Measurements from ENCODE around the gene CCDC9.
"Not testable (repeated sequence)": the region's sequence is repeated elsewhere in the genome, so short reads cannot be mapped to it uniquely, and the experiment has no call there.

The CCDC9 gene

DNA sequence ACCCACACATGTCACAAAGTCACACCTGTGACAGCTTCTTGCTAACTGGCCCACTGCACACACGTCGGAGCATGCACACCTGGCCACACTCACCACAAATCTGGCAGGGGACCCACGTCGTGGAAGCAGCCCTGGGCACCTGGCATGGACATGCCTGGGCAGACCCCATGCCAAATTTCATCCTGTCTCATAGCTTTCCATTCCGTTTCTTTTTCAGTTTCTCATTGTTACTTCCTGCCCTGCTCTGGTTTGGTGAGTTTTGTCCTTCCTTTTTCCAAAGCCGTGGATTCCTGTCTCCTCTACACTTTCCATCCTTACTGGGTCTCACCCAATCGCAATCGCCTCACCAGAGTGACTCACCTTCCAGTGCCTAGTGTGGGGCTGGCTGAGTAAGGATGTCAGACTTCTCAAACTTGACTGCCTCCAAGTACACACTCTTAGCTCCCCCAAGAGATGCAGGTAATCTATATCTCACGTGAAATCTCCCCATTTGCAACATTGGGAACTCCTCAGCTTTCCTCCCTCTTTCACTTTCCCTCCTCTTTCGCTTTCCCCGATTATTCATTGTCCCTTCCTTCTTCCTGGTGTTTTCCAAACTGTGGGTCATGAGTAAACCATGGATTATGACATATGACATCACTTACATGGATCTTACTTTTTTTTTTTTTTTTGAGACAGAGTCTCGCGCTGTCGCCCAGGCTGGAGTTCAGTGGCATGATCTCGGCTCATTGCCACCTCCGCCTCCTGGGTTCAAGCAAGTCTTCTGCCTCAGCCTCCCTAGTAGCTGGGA, 23.7 kb upstream of the CCDC9 start:
- DNase-seq (ENCODE audit: low read depth) = no peak

DNA sequence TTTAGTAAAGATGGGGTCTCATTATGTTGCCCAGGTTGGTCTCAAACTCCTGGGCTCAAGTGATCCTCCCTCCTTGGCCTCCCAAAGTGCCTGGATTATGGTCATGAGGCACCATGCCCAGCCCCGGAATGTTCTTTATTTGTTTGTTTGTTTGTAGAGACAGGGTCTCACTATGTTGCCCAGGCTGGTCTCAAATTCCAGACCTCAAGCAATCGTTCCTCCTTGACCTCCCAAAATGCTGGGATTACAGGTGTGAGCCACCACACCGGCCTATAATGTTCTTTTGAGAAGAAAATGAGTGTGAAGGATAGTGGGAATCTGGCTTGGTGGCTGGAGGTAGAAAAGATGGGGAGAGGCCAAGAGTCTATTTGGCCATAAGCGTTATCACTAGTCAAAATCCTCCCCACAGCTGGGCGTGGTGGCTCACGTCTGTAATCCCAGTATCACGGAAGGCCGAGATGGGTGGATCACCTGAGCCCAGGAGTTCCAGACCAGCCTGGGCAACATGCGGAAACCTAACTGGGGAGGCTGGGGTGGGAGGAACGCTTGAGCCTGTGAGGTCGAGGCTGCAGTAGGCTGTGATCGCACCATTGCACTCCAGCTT, 20.2 kb upstream of the CCDC9 start:
- DNase-seq (ENCODE audit: low read depth) = no peak

DNA sequence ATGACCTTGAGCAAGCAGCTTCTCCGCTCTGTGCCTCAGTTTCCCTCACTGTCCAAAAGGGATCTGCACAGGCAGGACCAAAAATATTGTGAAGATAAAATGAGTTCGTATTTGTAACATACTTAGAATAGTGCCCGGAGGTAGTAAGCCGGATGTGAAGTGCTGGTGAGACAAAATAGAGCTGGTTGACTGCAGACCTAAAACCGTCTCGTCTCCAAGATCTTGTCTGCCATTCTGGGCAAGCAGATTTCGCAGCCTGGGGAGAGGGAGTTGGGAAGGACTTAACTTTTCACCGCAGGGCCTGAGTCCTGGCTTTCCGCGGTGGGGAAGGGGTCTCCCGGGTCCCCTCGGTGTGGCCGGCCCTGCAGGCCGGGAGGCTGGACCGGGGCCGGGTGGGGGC, 17.2 kb upstream of the CCDC9 start:
- DNase-seq (ENCODE audit: low read depth) = no peak

DNA sequence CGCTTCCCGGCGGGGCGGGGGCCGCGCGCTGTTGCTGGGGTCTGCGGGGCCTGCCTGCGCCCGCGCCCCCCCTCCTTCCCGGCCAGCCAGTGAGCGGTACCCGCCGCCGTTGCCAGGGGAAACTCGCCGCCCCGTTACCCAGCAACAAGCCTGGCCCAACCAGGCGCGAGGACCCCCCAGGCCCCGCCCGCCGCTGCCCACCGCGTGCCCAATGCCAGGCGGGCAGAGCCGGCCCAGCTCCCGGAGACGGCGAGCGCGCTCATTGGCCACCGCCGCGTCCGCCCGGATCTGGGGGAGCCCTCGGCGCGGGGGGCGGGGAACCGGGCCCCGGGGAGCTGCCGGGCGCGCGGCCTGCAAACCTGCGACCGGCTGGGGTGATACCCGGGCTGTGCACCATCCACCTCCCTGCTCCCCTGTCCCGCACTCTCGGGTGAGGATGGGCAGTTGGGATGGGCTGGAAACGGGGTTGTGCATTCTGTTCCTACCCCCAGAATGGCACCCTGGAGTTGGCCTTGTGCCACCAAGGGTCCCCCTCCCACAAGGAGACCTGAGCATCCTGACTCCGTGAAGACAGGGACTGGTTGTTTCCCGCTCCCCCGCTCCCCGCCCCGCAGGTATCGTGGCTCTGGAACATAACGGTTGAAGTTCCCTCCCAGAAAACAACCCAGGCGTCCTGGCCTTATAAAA, 16.6 kb upstream of the CCDC9 start:
- no peak for DNase-seq (ENCODE audit: low read depth)

DNA sequence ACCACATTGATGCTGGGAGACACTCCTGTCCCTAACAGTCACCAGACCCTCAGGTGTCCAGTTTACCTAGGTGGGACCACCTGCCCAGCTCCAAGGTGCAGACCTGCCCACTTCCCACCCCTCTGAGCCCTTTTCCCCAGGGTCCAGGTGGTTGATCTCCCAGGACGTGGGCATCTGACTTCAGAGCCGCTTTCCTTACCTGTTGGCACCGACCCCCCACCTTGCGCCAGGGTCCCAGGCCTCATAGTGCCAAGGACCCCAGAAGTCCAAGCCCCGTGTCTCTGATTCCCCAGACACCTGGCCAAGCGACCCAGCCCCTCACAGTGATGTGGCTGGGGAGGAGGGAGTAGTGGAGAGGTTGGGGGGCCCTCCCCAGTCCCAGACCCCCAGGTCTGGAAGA, 15.8 kb upstream of the CCDC9 start:
- no peak for DNase-seq (ENCODE audit: low read depth)

DNA sequence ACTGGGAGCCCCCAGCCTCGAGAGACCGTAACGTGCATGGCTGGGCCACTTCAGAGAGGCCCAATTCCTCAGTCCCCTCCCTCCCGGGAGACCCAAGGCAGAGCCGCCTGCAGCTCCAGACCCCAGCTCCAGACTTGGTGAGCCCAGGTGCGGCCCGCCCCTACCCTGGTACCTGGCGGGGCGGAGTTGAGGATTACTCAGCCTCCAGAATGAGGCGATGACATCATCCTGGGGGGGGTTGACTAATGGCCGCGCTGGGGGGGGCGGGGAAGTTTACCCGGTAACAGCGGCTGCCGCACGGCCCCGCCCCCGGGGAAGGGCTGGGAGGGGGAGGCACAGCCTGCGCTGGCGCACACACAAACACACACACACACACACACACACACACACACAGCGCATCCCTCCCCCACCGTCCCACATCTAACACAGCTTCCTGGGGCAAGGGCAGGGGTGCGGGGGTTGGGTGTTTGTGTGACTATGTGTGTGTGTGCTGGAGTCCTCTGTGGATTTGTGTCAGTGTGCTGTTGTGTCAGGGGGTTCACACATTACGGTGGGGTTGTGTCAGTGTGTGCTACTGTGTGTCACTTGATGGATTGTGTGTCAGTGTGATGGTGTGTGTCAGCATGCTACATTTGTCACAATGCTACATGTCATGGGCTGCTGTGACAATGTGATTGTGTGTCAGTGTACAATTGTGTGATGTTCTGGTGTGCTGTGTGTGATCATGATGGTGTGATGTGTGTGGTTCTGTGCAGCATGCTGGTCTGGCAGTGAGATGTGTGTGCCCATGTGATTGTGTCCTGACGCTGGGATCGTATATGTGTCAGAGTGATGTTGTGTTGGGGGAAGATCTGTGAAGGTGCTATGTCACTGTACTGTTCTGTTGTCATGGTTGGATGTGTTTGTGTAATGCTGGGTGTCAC, 15.1 kb upstream of the CCDC9 start:
- peak; percentile 64 for DNase-seq (ENCODE audit: low read depth)

DNA sequence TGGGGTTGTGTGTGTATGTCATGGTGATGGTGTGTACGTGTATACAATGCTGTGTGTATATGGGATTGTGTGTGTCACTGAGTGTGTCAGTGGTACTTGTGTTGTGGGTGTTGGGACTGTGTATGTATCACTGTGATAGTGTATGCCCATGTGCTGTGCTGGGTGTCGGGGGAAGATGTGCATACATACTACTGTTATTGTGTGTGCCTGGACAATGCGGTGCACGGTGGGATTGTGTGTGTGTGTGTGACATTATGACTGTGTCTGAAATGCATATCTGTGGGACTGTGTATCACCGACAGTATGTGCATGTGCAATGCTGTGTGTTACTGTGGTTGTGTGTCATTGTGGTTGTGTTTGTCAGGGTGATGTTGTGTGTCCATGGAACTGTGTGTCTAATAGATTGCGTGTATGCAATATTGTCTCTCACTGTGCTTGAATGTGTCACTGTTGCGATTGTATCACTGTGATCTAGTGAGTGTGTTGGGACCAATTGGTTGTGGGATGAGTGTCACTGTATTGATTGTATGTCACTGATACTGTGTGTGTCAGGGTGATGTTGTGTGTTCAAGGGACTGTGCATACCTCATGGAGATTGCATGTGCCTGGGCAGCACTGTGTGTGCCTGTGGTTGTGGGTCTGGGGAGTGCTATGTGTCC, 14.3 kb upstream of the CCDC9 start:
- DNase-seq (ENCODE audit: low read depth) = no peak

DNA sequence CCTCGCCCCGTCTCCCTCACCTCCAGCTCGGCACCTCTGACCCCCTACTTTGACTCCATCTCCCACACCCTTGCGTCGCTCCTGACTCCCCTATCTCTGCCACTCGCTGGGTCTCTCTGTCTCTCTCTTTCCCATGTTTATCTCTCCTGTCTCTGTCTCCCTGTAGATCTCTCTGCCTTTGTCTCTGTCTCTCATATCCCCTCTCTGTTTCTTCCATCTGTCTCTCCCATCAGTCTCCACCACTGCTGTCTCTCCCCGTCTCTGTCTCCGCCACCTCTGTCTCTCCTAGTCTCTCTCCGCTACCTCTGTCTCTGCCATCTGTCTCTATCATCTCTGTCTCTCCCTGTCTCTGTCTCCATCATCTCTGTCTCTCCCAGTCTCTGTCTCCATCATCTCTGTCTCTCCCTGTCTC, 13.0 kb upstream of the CCDC9 start:
- no peak for DNase-seq (ENCODE audit: low read depth)

DNA sequence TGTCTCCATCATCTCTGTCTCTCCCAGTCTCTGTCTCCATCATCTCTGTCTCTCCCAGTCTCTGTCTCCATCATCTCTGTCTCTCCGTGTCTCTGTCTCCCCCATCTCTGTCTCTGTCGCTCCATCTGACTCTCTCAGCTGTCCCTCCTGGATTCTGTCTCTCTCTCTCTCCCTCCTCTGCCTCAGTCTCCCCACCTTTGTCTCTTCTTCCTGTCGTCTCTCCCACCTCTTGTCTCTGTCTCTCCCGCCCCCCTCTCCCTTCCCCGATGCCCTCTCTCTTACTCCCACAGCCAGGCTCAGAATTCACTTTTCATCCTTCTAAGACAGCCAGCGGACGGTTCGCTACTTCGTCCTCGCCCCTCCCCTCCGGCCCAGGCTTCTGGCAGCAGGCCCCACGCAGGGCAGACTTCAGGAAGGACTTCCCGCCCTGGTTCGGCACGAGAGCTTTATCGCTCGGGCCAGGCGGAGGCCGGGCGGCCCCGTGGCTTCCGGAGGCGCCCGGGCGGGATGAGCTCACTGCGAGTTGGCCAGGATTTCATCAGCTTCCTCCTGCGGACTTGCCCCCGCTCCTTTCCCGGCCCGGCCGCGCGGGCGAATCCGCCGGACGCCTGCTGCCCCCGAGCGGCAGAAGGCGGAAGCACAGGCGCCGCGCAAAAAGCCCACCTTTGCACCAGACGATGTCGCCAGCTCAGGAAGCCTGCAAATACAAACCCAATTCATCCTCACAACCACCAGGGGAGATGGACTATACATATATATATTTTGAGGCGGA, 12.4 kb upstream of the CCDC9 start:
- DNase-seq (ENCODE audit: low read depth) = peak; percentile 75

DNA sequence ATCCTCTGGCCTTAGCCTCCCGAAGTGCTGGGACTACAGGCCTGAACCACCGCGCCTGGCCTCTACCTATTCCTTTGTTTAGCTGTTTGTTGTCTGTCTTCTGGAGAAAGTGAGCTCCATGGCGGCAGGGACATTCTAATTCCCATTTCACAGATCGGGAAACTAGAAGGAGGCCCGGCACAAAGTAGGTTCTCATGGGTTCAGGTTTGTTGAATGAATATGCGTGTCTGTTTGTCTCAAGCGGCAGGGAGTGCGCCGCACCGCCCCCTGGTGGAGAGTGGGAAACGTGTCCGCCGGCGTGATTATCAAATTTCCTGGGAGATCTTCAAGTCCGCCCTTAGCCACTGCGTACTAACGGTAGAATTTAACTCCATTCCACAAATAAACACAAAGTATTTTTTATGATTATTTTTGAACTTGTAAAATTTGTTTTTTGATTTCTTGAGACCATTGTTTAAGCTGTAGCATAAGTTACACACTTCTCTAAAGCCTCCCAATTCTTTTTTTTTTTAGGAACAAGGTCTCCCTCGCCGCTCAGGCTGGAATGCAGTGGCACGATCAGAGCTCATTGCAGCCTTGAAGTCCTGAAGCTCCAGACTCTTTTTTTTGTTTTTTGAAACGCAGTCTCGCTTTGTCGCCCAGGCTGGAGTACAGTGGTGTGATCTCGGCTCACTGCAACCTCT, 8.9 kb upstream of the CCDC9 start:
- peak; percentile 70 for DNase-seq (ENCODE audit: low read depth)

DNA sequence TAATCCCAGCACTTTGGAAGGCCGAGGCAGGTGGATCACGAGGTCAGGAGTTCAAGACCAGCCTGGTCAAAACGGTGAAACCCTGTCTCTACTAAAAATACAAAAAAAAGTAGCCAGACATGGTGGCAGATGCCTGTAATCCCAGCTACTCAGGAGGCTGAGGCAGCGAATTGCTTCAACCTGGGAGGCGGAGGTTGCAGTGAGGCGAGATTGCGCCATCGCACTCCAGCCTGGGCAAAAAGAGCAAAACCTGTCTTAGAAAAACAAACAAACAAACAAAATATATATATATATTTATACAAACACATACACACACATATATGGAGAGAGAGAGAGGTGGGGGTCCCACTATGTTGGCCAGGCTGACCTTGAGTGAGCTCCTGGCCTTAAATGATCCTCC, 3.3 kb upstream of the CCDC9 start:
- not testable (repeated sequence) for DNase-seq (ENCODE audit: low read depth)

DNA sequence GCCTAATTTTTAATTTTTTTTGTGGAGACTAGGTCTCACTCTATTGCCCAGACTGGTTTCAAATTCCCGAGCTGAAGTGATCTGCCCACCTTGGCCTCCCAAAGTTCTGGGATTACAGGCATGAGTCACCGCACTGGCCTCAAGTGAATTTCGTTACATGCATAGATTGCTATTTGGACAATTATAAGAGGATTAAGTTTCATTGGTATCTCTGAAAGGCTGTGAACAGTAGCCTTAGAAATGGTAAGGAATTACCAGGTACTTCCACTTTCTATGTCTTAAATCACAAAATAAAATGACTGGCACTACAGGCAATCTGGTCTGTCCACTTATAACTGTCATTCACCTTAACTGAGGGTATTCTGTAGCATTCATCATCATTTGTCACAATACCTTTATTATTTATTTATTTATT, 2.9 kb upstream of the CCDC9 start:
- DNase-seq (ENCODE audit: low read depth) = no peak

DNA sequence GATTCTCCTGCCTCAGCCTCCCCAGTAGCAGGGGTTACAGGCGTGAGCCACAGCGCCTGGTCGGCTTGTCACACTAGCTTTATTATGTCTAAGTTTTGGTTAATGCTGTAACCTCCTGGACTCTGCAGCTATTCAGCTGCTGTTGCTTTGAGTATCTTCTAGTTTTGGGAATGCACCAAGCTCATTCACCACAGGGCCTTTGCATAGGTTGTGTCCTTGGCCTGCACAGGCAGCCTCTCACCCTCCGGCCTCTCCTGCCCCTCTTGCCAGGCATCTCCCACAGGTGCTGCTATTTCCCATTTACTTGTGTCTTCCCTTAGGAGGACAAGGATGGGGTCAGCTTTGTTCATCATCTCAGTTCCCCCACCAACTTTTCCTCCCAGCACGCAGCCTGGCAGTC, 2.4 kb upstream of the CCDC9 start:
- DNase-seq (ENCODE audit: low read depth) = no peak

DNA sequence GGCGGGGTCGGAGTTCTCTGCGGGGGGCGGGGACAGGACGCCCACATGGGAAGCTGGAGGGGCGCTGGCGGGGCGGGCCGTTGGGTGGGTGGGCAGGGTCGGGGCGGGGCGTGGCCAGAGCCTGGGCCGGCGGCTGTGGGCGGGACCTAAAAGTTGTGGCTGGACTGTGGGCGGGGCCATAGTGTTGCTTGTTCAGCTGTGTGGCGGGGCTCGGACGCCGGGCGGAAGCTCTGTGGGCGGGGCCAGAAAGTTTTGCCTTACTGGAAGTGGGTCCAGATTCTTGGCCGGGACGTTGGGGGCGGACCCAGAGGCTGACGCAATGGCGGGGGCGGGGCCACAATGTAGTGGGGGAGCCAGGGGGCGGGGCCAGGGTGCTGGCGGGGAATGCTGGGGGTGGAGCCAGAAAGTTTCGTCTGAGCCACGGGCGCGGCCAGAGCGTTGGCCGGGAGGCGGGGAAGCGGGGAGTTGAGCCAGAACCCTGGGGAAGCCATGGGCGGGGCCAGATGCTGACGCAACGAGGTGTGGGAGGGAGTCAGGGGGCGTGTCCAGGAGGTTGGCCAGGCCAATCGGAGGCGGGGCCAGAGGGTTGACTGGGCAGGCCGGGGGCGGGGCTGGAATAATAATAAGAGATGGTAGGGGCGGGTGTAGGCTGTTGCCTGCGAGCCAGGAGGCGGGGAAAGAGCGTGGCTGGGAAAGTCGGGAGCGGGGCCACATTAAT, 527 bp downstream of the CCDC9 start:
- DNase-seq (ENCODE audit: low read depth) = peak; percentile 100

DNA sequence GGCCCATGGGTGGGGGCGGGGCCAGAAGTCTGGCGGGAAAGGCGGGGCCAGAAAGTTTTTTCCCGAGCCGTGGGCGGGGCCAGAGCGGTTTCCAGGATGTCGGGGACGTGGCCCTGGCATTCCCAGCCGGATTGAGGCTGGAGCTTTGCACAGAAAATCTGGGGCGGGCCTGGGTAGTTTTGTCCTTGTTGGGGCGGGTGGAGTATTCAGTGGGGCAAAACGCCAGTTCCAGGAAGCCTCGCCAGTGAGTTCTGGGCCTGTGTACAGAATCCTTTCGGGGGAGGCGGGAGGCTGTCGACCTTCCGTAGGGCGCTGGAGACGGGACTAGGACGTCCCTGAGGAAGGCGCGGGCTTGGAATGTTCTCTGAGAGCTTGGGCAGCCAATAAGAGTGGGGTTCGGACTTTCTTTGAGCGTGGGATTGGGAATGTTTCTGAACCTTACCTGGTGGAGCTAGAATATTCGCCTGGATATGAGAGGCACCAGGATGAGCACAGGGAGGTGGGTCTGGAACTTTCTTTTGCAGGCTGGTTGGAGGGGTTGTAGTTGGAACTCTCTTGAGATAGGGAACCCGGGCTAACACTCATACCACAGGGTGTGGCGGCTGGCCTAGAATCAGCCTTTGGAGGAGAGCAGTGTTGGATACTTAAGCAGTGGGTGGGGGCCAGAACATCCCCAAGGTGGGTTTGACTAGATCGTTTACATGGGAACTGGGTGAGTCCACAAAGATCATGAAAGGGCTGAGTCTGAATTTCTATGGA, 1.3 kb downstream of the CCDC9 start:
- DNase-seq (ENCODE audit: low read depth) = no peak

DNA sequence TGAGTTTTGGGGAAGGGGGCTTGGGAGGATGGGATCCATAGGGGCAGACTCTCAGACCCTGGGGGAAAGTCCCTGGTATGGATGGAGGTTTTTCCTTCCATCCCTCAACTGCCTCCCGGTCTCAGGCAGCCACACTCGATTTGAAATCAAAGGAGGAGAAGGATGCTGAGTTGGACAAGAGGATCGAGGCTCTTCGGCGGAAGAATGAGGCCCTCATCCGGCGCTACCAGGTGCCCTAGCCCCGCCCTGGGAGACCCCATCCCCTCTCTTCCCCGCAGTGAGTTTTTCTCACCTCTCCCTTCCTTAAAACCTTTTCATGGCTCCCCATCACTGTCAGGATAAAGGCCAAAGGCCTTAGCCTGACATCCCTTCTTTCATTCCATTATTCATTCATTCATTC, 2.1 kb downstream of the CCDC9 start:
- no peak for DNase-seq (ENCODE audit: low read depth)

DNA sequence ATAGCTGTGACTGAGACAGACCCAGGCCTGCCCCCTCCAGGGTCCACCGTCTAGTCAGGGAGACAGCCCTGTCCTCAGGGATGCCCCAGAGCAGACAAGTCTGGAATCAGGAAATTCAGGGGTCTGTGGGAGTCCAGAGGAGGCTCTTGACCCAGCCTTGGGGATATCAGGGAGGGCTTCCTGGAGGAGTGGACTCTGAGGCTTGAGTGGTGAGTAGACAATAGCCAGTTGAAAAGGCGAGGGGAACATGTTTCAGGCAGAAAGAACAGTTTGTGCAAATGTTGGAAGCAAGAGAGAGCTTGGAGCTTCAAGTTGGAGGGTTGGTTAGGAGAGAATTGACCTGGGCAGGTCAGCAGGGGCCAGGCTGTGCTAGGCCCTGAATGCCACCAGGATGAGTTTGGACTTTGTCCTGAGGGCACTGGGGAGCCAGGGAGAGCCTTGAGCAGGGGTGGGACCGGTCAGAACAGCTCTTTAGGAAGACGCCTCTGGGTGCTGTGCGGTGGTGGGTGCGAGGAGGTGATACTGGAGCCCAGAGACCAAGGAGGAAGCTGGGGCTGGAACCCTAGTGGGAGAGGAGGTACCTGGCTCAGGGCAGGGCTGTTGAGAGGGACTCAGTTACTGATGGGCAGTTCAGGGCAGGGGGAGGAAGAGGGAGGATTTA, 2.7 kb downstream of the CCDC9 start:
- no peak for DNase-seq (ENCODE audit: low read depth)

DNA sequence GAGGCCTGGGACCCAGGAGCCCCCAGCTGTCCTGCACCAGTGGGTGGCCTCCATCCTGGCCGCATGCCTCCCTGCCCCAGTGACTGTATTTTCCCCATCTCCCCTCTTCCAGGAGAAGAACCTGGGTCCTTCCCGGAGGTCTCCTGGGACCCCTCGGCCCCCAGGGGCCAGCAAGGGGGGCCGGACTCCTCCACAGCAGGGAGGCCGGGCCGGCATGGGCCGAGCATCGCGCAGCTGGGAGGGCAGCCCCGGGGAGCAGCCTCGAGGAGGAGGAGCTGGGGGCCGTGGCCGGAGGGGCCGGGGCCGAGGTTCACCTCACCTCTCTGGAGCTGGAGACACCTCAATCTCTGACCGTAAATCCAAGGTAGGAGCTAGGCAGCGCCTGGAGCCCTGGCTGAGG, 4.2 kb downstream of the CCDC9 start:
- DNase-seq (ENCODE audit: low read depth) = no peak
